Neural cell (in vitro differentiated cells): Measurements from ENCODE around the gene TTC13. TPM values are rescaled to one million over a fixed set of nuclear protein-coding genes. Genes with fewer than 3 reads are reported as not detected.

ENCODE experiments used
- H2AFZ ChIP-seq: fragments of 200-600, 300-800 bp; sonication (generic), shearing (Covaris generic); 2 replicates; pipeline ENCODE4 v1.6.0; 2014; ENCODE audit warnings: low read depth, mild to moderate bottlenecking, antibody characterized with exemption, low read length, moderate library complexity
- H3F3A ChIP-seq: fragments of 200-600 bp; shearing (Covaris generic); 2 replicates; pipeline ENCODE4 v1.6.1; 2016; ENCODE audit warnings: mild to moderate bottlenecking, moderate library complexity, mixed read lengths, antibody characterized with exemption, low read length; ENCODE audit not compliant: insufficient read depth, poor library complexity, severe bottlenecking
- H3K27ac ChIP-seq: fragments of 200-600, 300-800 bp; sonication (generic), shearing (Covaris generic); 2 replicates; pipeline ENCODE4 v1.5.1; 2014; ENCODE audit warnings: mild to moderate bottlenecking, low read length, moderate library complexity
- H3K27me3 ChIP-seq: fragments of 300-800, 200-600 bp; sonication (generic), shearing (Covaris generic); 2 replicates; pipeline ENCODE4 v1.6.0; 2014; ENCODE audit warnings: mild to moderate bottlenecking, low read depth, low read length, moderate library complexity; ENCODE audit not compliant: insufficient read depth
- H3K36me3 ChIP-seq: fragments of 300-800, 200-600 bp; sonication (generic), shearing (Covaris generic); 2 replicates; pipeline ENCODE4 v1.5.1; 2014; ENCODE audit warnings: mild to moderate bottlenecking, antibody characterized with exemption, low read length, moderate library complexity; ENCODE audit not compliant: insufficient read depth
- H3K4me2 ChIP-seq: fragments of 300-800, 200-600 bp; sonication (generic), shearing (Covaris generic); 2 replicates; pipeline ENCODE4 v1.6.0; 2014; ENCODE audit warnings: mild to moderate bottlenecking, low read length
- H3K4me3 ChIP-seq: fragments of 300-800, 200-600 bp; sonication (generic), shearing (Covaris generic); 2 replicates; pipeline ENCODE4 v1.5.1; 2014; ENCODE audit warnings: mild to moderate bottlenecking, low read length, moderate library complexity
- H3K79me2 ChIP-seq: fragments of 200-600 bp; shearing (Covaris generic); replicated peaks from 2 replicates; pipeline ENCODE4 v1.6.0; 2014; ENCODE audit warnings: mild to moderate bottlenecking, low read length, moderate library complexity; ENCODE audit not compliant: insufficient read depth
- H3K9ac ChIP-seq: fragments of 300-800, 200-600 bp; sonication (generic), shearing (Covaris generic); 2 replicates; pipeline ENCODE4 v1.6.1; 2016; ENCODE audit warnings: mild to moderate bottlenecking, low read length, mixed read lengths
- H3K9me2 ChIP-seq: fragments of 200-600 bp; shearing (Covaris generic); 2 replicates; pipeline ENCODE4 v1.6.1; 2016; ENCODE audit warnings: mild to moderate bottlenecking, low read length, mixed read lengths; ENCODE audit not compliant: insufficient read depth
- H3K9me3 ChIP-seq: fragments of 200-600, 300-800 bp; sonication (generic), shearing (Covaris generic); 2 replicates; pipeline ENCODE4 v1.6.1; 2016; ENCODE audit warnings: mild to moderate bottlenecking, mixed run types, low read length, moderate library complexity, mixed read lengths
- H4K20me1 ChIP-seq: fragments of 200-600 bp; shearing (Covaris generic); 2 replicates; pipeline ENCODE4 v1.6.1; 2016; ENCODE audit warnings: mild to moderate bottlenecking, mixed run types; ENCODE audit not compliant: insufficient read depth
- CTCF ChIP-seq: fragments of 450-650 bp; IDR thresholded peaks from 2 replicates; pipeline ENCODE4 v1.5.1; 2014; ENCODE audit warnings: antibody characterized with exemption, mild to moderate bottlenecking, moderate library complexity; ENCODE audit not compliant: poor library complexity, severe bottlenecking
- EP300 ChIP-seq: fragments of 450-650 bp; conservative IDR thresholded peaks from 2 replicates; pipeline ENCODE4 v1.6.1; 2014; ENCODE audit warnings: antibody characterized with exemption, mild to moderate bottlenecking, moderate library complexity; ENCODE audit not compliant: poor library complexity, severe bottlenecking
- EZH2 ChIP-seq: fragments of 200-600, 300-800 bp; shearing (Covaris generic), sonication (generic); IDR thresholded peaks from 2 replicates; pipeline ENCODE4 v1.6.1; 2014; ENCODE audit warnings: antibody characterized with exemption, low read length, borderline replicate concordance, mild to moderate bottlenecking; ENCODE audit not compliant: insufficient read depth, poor library complexity, severe bottlenecking
- MXI1 ChIP-seq: fragments of 450-650 bp; conservative IDR thresholded peaks from 2 replicates; pipeline ENCODE4 v1.6.1; 2014; ENCODE audit warnings: antibody characterized with exemption, mild to moderate bottlenecking; ENCODE audit not compliant: poor library complexity, severe bottlenecking
- POLR2AphosphoS5 ChIP-seq: IDR thresholded peaks from 2 replicates; pipeline ENCODE4 v1.6.1; 2012
- RAD21 ChIP-seq: fragments of 450-650 bp; conservative IDR thresholded peaks from 2 replicates; pipeline ENCODE4 v1.6.1; 2014; ENCODE audit warnings: antibody characterized with exemption, mild to moderate bottlenecking, moderate library complexity
- REST ChIP-seq: IDR thresholded peaks from 2 replicates; pipeline ENCODE4 v1.6.1; 2012; ENCODE audit warnings: borderline replicate concordance
- SMC3 ChIP-seq: fragments of 450-650 bp; conservative IDR thresholded peaks from 2 replicates; pipeline ENCODE4 v1.6.1; 2014; ENCODE audit warnings: antibody characterized with exemption, mild to moderate bottlenecking, moderate library complexity; ENCODE audit not compliant: poor library complexity
- TAF1 ChIP-seq: IDR thresholded peaks from 2 replicates; pipeline ENCODE4 v1.6.1; 2012; ENCODE audit warnings: low read depth
- polyA plus RNA-seq: library from polyadenylated mRNA; depleted of rRNA; stranded (reverse); fragments of >200 nt; gene quantifications from 2 replicates; pipeline ENCODE4 v1.2.3, GENCODE V29; 2014

The TTC13 gene
- polyA plus RNA-seq, 1 donor from 2014 or later, result 33.8 TPM

- H3K9me3 ChIP-seq, result no peaks in the 10 kb centered on the region
- H3K79me2 ChIP-seq, result no peaks in the 10 kb centered on the region
- no peak overlapping the region for H3K4me2 ChIP-seq
- H2AFZ ChIP-seq, result no peak overlapping the region
- H4K20me1 ChIP-seq, result no peaks in the 10 kb centered on the region
- no peaks in the 10 kb centered on the region for H3K36me3 ChIP-seq
- H3K4me3 ChIP-seq, result no peak overlapping the region
- H3K27me3 ChIP-seq, result no peaks in the 10 kb centered on the region
- no peak overlapping the region for H3K9ac ChIP-seq
- no peaks in the 10 kb centered on the region for H3K9me2 ChIP-seq
- no peak overlapping the region for H3K27ac ChIP-seq
- H3F3A ChIP-seq, result no peaks in the 10 kb centered on the region
- TF ChIP-seq EZH2 (no peak), CTCF (no peak), RAD21 (no peak), TAF1 (no peak), POLR2AphosphoS5 (no peak), SMC3 (no peak), EP300 (no peak), MXI1 (no peak), REST (no peak)
Measured at GRCh38 chr1:230879778-230880177, 98.9 kb downstream of the TTC13 start.

- H4K20me1 ChIP-seq, result no peaks in the 10 kb centered on the region
- no peak overlapping the region for H3K4me2 ChIP-seq
- H3K9ac ChIP-seq, result no peak overlapping the region
- no peak overlapping the region for H3K27ac ChIP-seq
- H3K4me3 ChIP-seq, result no peak overlapping the region
- no peaks in the 10 kb centered on the region for H3K9me3 ChIP-seq
- H3K9me2 ChIP-seq, result no peaks in the 10 kb centered on the region
- no peaks in the 10 kb centered on the region for H3K79me2 ChIP-seq
- H3F3A ChIP-seq, result no peaks in the 10 kb centered on the region
- H2AFZ ChIP-seq, result no peak overlapping the region
- no peaks in the 10 kb centered on the region for H3K27me3 ChIP-seq
- H3K36me3 ChIP-seq, result no peaks in the 10 kb centered on the region
- TF ChIP-seq SMC3 (no peak), POLR2AphosphoS5 (no peak), TAF1 (no peak), CTCF (no peak), EP300 (no peak), MXI1 (no peak), REST (no peak), EZH2 (no peak)
Measured at GRCh38 chr1:230878591-230878990, 100.1 kb downstream of the TTC13 start.
